NCI-H345 treated with DMSO at 0.1 percent for 48 hours (cell line): ENCODE measurements around the gene MAFB.
A peak's percentile ranks its signal among the peaks of the same experiment; 100 is the strongest.

Experiments
- DNase-seq: peaks from one replicate; lab custom pipeline; 2025; ENCODE audit not compliant: unreplicated experiment; lab: John Stamatoyannopoulos, UW

The MAFB gene

DNA sequence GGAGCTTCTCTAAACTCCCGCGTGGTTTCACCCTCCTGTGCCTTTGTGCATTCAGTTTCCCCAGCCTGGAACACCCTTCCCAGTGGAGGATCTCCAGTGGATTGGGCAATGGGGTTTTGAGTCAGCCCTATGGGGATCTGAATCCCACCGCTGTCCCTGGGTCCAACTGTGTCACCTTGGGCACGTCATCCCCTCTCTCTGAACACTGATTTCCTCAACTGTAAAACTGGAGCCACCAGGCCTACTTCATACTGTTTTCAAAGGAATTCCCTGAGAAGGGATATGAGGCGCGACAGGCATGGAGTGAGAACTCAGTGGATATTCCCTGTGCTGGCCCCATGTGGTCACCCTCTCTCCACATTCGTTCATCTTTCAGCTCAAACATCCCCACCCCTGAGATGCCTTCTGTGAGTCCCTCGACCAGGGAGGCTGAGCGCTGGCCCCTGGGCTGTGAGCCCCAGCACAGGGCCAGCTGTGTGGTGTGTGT is 25.7 kb downstream of the MAFB start:
- DNase-seq = no peak

DNA sequence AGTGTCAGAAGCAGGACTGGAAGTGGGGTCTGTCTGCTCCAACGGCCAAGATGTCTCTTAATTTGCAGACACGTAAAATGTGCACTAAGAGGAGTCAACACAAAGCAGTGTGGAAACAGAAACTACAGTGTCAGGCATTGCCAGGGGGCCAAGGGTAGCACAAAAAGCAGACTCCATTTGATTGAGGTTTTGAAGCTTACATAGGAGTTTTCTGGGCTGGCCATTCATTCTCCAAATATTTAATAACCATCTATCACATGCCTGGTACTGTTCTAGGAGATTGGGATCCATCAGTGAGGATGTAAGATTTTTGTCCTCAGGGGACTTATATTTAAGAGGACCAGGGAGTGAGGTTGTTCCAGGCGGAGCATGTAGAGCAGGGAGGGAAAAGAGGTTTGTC is 29.5 kb downstream of the MAFB start:
- no peak for DNase-seq

DNA sequence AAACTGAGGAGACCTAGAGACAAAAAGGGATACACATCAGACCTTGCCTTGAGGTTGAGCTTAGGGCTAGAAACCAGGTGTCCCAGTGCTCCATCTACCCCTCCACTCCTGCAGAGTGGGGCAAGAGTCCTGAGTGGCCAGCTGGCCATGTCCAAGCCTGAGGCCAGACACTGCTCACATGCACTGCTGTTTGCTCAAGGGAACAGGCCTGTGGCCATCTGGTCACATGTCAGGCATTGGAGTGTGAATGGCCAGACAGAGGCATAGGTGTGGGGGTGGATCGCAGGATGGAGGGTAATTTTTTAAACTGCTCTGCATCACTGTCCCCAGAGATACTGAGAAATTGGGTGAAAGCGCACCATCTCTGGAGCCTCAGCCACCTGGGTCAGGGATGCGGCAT is 30.5 kb downstream of the MAFB start:
- DNase-seq = no peak

DNA sequence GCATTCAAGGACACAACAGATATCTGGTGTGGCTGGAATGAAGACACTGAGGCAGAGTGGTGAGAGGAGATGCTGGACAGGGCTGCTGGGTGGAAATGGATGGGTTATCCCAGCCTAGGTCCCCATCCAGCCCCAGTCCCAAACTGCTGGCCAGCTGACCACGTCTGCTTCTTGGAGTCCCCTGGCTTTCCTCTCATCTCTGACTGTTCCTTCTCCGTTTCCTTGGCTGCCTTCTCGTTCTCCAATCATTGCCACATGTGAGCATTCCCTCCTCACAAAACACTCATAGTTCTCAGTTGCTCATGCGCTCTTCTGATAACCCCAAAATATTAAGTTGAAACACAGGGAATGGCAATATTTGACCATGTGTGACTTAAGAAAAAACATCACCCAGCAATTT is 31.5 kb downstream of the MAFB start:
- DNase-seq = no peak

DNA sequence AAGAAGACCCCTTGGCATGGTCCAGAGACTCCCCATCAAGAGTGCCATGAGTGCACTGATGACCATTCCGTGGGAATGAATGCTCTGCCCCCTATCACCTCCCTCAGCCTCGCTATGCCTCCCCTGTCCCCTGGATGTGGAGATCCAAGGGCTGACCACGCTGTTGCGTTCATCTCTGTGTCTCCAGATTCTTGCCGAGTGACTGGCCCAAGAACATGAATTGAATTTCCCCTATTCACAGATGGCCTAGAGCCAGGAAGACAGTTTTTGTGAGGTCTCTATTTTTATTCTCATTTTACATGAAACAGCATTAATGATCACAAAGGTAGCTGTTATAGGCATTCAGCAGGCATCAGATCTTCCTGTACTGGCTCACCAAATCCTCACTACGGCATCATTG is 33.6 kb downstream of the MAFB start:
- no peak for DNase-seq

DNA sequence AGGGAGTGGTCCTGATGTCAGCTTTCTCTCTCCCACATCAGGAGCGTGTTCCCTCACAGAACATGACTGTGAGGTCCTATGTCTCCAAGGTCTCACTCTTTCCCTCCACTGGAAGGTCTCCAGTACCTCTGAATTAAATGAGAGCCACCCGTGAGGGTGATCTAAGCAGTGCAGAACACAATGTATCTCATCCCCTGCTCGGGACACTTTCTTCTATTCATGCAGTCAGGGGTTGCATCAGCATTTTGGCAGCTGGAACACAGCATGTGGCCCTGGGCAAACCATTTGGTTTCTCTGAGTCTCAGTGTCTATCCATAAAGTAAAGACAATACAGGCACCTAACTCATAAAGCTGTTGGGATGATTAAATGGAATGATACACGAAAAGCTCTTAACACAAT is 34.2 kb downstream of the MAFB start:
- no peak for DNase-seq

DNA sequence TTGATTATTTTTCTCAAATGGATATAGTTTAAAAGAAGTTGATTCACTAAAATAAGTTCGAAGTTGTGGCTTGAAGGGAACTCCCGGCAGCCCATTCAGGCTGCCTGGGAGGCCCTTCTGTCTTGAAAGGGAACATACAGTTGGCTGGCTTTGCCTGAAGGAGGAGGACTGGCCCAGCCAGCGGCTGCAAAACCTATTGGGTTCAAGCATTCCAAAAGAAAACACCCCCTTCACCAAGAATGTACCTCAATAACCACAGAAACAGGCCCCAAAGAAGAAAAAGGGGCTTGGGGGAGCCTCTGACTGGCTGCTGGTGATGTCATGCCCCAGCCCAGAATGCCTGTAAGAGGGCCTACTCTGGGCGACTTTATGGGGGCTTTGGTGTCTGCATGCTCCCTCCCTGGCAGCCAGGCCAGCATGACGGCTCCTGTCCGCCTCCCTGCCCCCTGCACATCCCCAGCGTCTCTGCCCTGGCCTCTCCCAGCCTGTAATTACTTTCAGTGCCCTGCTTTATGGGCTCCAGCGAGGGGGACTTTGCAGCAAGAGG is 36.5 kb downstream of the MAFB start:
- no peak for DNase-seq

DNA sequence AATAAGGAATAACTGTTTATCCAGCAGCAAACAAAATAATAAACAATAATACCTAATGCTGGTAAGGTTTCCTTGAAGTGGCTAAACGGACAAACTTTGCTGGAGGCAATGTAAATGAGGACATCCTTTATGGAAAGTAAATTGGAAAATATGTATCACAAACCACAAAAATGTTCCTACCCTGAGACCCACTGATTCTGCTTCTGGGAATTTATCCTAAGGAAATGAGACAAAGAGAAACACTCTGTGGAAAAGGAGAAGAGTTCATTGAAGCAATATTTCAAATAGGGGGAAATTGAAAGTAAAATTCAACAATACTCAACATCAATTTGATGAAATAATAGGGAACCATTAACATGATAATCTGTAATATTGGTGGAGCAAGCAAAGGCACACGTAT is 37.9 kb downstream of the MAFB start:
- no peak for DNase-seq

DNA sequence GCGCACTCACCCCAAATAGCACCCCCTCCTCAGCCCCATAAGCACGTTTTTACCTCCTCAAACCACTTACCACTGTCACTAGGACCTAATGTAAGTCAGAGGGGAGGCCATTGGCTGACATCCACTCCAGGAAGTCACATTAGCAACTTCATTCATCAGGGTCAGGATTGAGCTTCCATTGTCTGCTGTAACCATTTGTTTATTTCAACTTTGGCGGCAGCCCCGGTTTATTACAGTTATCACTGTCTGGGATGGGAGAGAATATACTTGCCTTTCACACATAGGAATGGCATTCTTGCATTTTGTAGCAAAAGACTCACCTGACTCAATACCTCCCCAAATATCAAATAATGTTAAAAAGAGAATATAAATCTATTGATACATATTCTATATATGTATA is 38.3 kb downstream of the MAFB start:
- no peak for DNase-seq

DNA sequence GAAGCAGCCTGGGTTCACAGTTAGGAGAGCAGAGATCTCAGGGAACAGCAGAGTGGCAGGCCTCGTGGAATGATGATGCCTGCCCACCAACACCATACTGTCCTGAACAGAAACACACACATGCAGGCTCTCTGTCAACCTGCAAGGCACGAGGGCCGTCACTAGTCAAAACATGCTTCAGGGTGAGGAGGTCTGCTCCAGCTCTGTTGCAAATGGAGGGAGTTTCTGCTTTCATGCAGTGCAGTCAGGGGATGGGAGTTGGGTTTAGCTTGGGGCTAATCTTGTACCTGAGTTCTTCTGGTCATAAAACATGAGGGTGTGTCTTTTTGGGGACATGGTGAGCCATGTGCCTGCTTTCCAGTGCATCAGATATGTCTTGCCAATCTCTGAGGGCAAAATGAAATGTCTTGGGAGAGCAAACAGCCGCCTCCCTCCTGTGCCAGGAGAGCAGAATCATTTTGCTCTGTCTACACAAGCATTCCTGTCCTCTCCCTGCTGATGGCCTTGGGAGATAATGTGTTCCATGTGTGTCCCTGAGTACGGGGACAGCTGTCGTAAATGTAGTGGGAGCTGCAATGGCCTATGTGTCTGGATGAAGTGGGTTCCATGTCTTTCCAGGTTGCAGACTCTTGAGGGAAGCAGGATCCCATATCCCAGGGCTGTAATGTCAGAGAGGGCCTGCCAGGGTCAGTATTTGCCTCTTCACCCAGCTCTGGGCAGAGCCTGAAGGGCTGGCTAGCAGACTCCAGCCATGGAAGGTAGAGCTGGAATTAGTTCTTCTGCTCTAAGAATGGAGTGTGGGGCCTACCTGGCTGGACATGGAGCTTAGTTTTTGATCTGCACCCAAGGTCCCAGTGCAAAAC is 40.6 kb downstream of the MAFB start:
- DNase-seq = no peak

DNA sequence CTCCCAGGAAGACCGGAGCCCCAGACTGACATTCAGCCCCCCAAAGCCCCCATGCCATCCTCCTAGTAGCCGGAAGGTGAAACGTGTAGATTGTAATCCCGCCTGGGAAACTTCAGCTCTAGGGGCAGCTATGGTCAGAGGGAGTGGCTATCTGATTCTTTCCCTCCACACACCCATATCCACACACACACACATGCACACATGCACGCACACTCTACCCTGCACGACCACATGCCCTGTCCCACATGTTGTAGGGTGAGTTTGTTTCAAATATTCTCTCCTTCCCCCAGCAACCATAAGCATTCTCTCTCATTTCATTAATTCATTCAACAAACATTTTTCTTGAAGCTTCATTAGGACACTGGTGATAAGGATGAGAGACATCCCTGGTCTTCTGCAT is 42.2 kb downstream of the MAFB start:
- DNase-seq = no peak

DNA sequence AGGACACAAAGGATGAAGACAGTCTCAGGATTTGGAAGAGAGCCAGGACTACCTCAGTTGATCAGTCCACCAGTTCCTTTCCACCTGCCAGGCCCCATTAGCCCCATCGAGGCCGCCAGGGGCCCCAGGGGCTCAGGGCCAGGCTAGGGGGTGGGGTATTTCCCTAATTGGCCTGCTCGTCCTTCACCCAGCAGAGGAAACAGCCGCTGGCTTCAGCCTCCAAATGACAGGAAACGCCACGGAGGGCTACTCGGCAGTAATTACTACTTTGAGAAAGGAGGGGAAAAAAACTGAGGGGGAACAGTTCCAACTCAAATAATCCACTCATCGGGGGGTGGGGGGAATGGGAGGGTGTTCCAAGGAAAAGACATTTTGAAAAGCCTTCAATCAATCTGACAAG is 42.7 kb downstream of the MAFB start:
- peak; percentile 61 for DNase-seq

DNA sequence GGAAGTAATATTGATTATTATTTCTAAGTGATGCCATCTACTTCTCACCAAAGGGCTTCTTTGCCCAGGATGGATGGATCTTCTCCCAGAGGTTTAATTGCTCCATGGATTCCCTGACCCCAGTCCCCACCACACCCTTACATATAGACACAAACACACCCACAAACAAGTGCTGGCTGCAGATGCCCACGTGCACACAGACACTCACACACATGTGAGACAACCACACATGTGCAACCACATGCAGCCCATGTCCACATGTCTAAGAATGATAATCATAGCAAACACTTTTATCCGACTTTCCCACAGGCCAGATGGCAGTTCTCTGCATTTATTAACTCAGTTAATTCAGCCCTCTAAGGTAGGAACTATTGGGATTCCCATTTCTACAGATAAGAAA is 44.2 kb downstream of the MAFB start:
- DNase-seq = no peak

DNA sequence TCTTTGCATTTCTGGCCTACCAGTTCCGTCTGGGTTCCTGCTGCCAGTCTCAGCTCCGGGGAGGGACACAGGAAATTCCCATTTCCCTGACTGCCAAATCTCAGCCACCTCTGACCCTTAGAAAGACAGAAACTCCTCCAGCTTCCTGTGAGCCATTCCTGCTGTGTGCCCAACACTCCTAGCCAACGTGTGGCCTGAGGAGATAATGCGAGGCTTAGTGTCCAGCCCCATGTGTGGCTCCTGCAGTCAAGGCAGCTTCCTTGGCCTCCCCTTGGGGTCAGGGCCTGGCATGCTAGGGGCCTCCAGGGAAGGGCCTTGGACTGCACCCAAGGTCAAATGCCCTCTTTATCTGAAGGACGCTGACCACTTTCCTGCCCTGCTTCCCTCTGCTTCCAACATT is 45.1 kb downstream of the MAFB start:
- DNase-seq = no peak

DNA sequence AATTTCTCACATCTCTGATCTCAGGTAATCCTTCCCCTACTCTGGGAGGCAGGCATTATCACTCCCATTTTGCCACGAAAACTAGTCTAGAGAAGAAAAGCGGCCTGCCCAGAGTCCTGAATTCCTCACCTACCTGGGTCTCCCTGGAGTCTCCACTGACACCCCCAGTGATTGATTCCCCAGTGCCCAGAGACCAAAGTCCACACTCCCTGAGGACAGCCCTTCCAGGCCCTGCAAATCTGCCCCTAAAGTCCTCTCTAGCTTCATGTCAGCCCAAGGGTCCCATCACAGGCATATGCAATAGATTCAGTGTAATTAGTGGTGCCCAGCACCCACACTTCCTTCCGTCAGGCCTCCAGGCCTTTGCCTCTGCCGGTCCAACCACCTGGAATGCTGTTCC is 47.2 kb downstream of the MAFB start:
- no peak for DNase-seq

DNA sequence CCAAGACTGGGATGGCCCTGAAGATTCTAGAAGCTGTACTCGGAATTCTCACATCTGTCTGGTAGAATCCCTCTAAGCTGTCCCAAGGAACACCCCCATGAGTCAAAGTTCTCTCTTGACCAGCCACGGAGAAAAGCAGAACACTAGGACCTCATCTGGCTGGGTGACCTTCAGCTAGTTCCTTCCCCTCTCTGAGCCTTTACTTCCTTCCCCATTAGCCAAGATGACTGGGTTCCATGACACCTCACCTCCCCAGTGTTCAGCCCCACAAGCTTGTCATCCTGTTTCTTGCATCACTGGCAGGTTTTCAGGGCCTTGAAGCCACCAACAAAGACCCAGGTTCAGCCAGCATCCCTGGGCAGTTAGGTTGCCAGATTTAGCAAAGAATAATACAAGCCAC is 47.8 kb downstream of the MAFB start:
- no peak for DNase-seq

DNA sequence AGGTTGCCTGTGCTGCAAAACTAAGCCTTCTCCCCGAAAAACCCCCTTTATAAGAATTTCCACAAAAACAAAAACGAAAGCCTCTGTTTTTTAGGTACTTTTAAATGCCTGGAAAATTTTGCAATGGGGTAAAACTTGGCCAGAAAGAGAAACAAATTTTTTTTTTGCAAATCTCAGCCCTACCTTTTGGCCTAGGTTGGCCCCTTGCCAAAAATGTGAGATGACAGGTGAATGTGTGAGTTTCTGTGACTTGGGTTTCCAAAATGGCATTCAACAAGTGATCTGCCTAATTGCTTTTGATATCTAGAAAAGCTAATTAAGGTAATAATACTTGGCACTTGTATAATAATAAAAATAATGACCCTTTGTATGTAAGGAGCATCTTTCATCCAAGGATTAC is 48.4 kb downstream of the MAFB start:
- DNase-seq = no peak

DNA sequence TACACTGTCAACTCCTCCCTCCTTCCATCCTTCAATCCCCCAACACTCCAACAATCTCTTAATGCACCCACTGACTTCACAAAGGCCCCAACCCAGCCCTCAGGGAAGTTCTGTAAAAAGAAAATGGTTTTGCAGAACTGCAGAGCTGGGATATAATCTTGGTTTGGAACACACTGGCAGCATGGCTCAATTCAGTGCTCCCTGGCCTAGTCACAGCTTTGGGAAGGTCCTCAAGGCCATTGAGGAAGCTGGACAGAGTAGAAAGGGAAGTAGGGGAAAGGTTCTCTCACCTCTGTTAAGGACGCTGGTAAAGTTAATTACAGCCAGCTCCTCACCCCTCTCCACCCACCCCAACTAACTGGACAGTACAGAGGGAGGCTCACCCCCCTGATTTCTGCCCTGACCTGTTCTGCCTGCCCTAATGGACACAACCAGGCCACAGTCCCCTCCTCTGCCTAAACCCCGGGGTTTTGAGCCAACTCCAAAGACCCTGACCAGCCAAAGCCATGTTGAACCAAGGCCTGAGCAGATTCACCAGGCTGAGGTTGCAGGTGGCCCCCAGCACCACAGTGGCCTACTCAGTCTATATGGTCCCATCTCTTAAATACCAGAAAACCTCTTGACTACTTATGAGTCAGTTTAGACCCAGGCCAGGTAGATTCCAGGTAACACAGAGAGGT is 49.2 kb downstream of the MAFB start:
- no peak for DNase-seq

DNA sequence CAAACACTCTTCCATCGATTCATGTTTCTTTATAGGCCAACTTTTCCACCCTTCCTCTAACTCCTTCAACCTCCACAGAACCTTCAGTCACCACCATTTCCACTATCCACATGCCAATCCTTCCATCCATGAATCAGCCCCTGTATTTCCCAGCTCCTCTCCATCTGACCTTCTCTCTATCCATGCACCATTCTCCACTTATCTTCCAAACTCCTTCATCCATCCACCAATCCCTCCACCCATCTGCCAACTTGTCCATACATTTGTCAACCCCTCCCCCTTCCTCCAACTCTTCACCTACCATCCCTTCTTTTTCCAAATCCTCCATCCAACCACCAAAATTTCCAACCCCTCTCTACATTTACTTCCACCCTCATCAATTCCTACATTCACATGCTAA is 49.9 kb downstream of the MAFB start:
- no peak for DNase-seq

DNA sequence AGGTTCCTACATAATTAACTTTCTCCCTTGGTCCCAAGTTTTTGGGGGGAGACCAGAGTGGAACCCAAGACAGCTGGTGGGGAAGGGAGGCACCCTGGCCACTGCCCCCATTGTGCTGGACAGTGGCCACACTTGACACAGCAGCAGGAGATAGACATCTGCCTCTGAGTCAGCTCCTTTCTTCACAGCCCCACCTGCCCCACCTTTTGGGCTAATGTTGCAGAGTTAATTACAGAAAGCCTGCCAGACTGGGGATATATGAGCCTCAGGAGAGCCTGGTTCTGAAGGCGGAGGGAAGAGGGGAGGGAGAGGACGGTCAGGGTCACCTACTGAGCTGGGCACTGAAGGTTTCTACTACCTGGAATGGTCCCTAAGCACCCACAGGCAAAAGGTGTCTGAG is 50.6 kb downstream of the MAFB start:
- no peak for DNase-seq

DNA sequence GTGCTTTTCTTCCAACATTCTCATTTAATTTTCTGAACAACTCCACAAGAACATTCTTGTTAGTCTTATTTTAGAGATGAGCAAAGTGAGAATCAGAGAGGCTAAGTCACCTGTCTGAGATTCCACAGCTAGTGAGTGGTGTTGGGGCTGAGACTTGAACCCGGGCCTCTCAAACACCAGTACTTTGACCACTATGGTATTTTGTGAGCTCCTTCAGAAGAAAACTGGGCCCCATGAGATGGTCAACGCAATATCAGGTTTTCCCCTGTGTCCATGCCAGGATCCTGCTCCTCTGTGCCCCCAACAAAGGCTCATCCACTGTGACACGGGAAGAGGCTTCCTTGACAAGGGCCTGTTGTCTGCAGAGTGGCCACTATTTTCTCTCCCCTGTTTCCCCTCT is 51.9 kb downstream of the MAFB start:
- DNase-seq = no peak

DNA sequence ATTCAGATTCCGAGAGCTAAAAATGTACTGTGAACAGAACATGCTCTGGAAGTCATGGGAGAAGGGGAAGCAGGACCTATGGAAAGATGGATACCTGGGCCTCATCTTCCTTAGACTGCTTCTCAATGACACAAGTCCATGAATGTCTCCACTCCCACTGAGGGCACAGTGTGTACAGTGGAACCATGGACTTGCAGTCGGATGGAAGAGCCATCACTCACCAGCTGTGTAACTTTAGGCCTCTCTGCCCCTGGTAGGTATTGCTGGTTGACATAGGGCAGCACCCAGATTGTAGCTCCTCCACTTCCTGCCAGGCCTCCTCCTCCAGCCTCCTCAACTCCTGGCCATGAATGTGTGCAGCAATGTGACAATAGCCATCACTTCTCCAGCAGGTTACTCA is 52.5 kb downstream of the MAFB start:
- no peak for DNase-seq
